H9 (cell line): ENCODE measurements around the gene AATK. TPM values are rescaled to one million over a fixed set of nuclear protein-coding genes. Genes with fewer than 3 reads are reported as not detected.

ENCODE experiments used
- DNase-seq: peaks from one replicate; pipeline ENCODE4 v3.0.0-alpha.2; 2017
- H2AFZ ChIP-seq: one replicate; pipeline ENCODE4 v1.6.1; 2013; ENCODE audit warnings: mild to moderate bottlenecking, low read length, control low read depth, moderate library complexity
- H2AK5ac ChIP-seq: 2 replicates; pipeline ENCODE4 v1.6.1; 2013; ENCODE audit warnings: low read length, control low read depth, mixed read lengths; ENCODE audit not compliant: insufficient read length
- H2BK120ac ChIP-seq: one replicate; pipeline ENCODE4 v1.6.1; 2013; ENCODE audit warnings: low read depth, mild to moderate bottlenecking, low read length, control low read depth, inconsistent platforms; ENCODE audit not compliant: poor library complexity, severe bottlenecking
- H2BK12ac ChIP-seq: 2 replicates; pipeline ENCODE4 v1.6.1; 2013; ENCODE audit warnings: low read length, control low read depth, mixed read lengths, low read depth; ENCODE audit not compliant: insufficient read length
- H2BK15ac ChIP-seq: 2 replicates; pipeline ENCODE4 v1.6.1; 2013; ENCODE audit warnings: low read depth, low read length, control low read depth
- H2BK20ac ChIP-seq: one replicate; pipeline ENCODE4 v1.6.1; 2013; ENCODE audit warnings: low read depth, mild to moderate bottlenecking, low read length, control low read depth, inconsistent platforms; ENCODE audit not compliant: poor library complexity, severe bottlenecking
- H2BK5ac ChIP-seq: 2 replicates; pipeline ENCODE4 v1.6.1; 2013; ENCODE audit warnings: low read length, control low read depth, mixed read lengths; ENCODE audit not compliant: insufficient read length
- H3K14ac ChIP-seq: 2 replicates; pipeline ENCODE4 v1.6.1; 2013; ENCODE audit warnings: low read length, control low read depth; ENCODE audit not compliant: insufficient read depth
- H3K18ac ChIP-seq: 2 replicates; pipeline ENCODE4 v1.6.1; 2013; ENCODE audit warnings: low read depth, mild to moderate bottlenecking, mixed read lengths, low read length, control low read depth; ENCODE audit not compliant: insufficient read length
- H3K23ac ChIP-seq: 2 replicates; pipeline ENCODE4 v1.6.1; 2013; ENCODE audit warnings: low read length, control low read depth, mixed read lengths, low read depth; ENCODE audit not compliant: insufficient read length
- H3K23me2 ChIP-seq: 2 replicates; pipeline ENCODE4 v1.6.1; 2013; ENCODE audit warnings: low read depth, mild to moderate bottlenecking, mixed read lengths, low read length, control low read depth; ENCODE audit not compliant: insufficient read length, poor library complexity, severe bottlenecking
- H3K27ac ChIP-seq: 2 replicates; pipeline ENCODE4 v1.5.1; 2013; ENCODE audit warnings: low read length, control low read depth, mixed read lengths, low read depth; ENCODE audit not compliant: insufficient read length
- H3K27me3 ChIP-seq: 2 replicates; pipeline ENCODE4 v1.6.1; 2013; ENCODE audit warnings: low read length, control low read depth, inconsistent platforms; ENCODE audit not compliant: insufficient read depth
- H3K4ac ChIP-seq: 2 replicates; pipeline ENCODE4 v1.6.1; 2013; ENCODE audit warnings: low read depth, mild to moderate bottlenecking, control low read depth, inconsistent platforms, low read length, moderate library complexity
- H3K4me1 ChIP-seq: 2 replicates; pipeline ENCODE4 v1.6.1; 2013; ENCODE audit warnings: low read length, control low read depth, inconsistent platforms; ENCODE audit not compliant: insufficient read depth
- H3K4me2 ChIP-seq: 2 replicates; pipeline ENCODE4 v1.6.1; 2013; ENCODE audit warnings: low read length, control low read depth, mixed read lengths; ENCODE audit not compliant: insufficient read length, insufficient read depth
- H3K56ac ChIP-seq: 2 replicates; pipeline ENCODE4 v1.6.1; 2013; ENCODE audit warnings: low read depth, mild to moderate bottlenecking, mixed read lengths, low read length, control low read depth; ENCODE audit not compliant: insufficient read length
- H3K79me1 ChIP-seq: 2 replicates; pipeline ENCODE4 v1.6.1; 2013; ENCODE audit warnings: low read depth, mild to moderate bottlenecking, moderate library complexity, low read length, control low read depth, inconsistent platforms; ENCODE audit not compliant: insufficient read depth, poor library complexity, severe bottlenecking
- H3K79me2 ChIP-seq: 2 replicates; pipeline ENCODE4 v1.6.1; 2013; ENCODE audit warnings: low read length, control low read depth, inconsistent platforms; ENCODE audit not compliant: insufficient read depth
- H3K9ac ChIP-seq: 2 replicates; pipeline ENCODE4 v1.6.1; 2013; ENCODE audit warnings: low read length, control low read depth, mixed read lengths; ENCODE audit not compliant: insufficient read length; ENCODE audit errors: extremely low read depth
- H3K9me3 ChIP-seq: one replicate; pipeline ENCODE4 v1.6.1; 2013; ENCODE audit warnings: low read depth, low read length, inconsistent platforms; ENCODE audit not compliant: control insufficient read depth
- H3T11ph ChIP-seq: one replicate; pipeline ENCODE4 v1.6.1; 2013; ENCODE audit warnings: mild to moderate bottlenecking, low read length, control low read depth, inconsistent platforms
- H4K20me1 ChIP-seq: one replicate; pipeline ENCODE4 v1.6.1; 2013; ENCODE audit not compliant: control insufficient read depth, insufficient read length, insufficient read depth
- H4K5ac ChIP-seq: 2 replicates; pipeline ENCODE4 v1.6.1; 2013; ENCODE audit warnings: low read depth, mild to moderate bottlenecking, mixed read lengths, low read length, control low read depth; ENCODE audit not compliant: insufficient read length
- H4K8ac ChIP-seq: replicated peaks from 2 replicates; pipeline ENCODE4 v1.6.1; 2013; ENCODE audit warnings: low read length, control low read depth, mixed read lengths, low read depth; ENCODE audit not compliant: insufficient read length
- H4K91ac ChIP-seq: 2 replicates; pipeline ENCODE4 v1.6.1; 2013; ENCODE audit warnings: low read depth, mild to moderate bottlenecking, moderate library complexity, mixed read lengths, low read length, control low read depth; ENCODE audit not compliant: insufficient read length
- H3K27ac Mint-ChIP-seq, 3 experiments: 2 replicates in 2 of 3; 3 replicates in 1 of 3; pipeline ENCODE4 v1.8.0; 2020 to 2021; ENCODE audit warnings: mixed read lengths in 3 of 3, mild to moderate bottlenecking in 1 of 3, moderate library complexity in 1 of 3
- H3K27me3 Mint-ChIP-seq: 2 replicates; pipeline ENCODE4 v1.8.0; 2021; ENCODE audit warnings: low read depth, mild to moderate bottlenecking, moderate library complexity, mixed read lengths
- H3K36me3 Mint-ChIP-seq, 3 experiments: 2 replicates in 2 of 3; 3 replicates in 1 of 3; pipeline ENCODE4 v1.8.0; 2020 to 2021; ENCODE audit warnings: low read depth in 3 of 3, mixed read lengths in 3 of 3; ENCODE audit not compliant: insufficient read depth in 1 of 3
- H3K4me1 Mint-ChIP-seq, 2 experiments: 2 replicates each; pipeline ENCODE4 v1.8.0; 2020; ENCODE audit warnings: mixed read lengths in 2 of 2
- H3K4me3 Mint-ChIP-seq, 2 experiments: 2 replicates in 1 of 2; 3 replicates in 1 of 2; pipeline ENCODE4 v1.8.0; 2020 to 2021; ENCODE audit warnings: mild to moderate bottlenecking in 2 of 2, mixed read lengths in 2 of 2, moderate library complexity in 1 of 2
- H3K9me3 Mint-ChIP-seq, 2 experiments: 2 replicates in 1 of 2; 3 replicates in 1 of 2; pipeline ENCODE4 v1.8.0; 2020; ENCODE audit warnings: mild to moderate bottlenecking in 2 of 2, mixed read lengths in 2 of 2, moderate library complexity in 1 of 2
- WGBS: extraction: QIAGEN DNeasy Blood & Tissue Kit; methylation state at CpG from one replicate; pipeline ENCODE4 v1.1.7; 2013; ENCODE audit warnings: missing lambda C conversion rate, low lambda C conversion rate, mixed read lengths; ENCODE audit not compliant: insufficient read length; ENCODE audit errors: extremely low coverage; 5-methylcytosine and 5-hydroxymethylcytosine counted together
- total RNA-seq: library from RNA; stranded (reverse); gene quantifications from 2 replicates; pipeline ENCODE4 v1.2.1, GENCODE V29; 2021
- TF ChIP-seq, protein P1 (sequence below): fragments of 200-600 bp; sonication (generic); conservative IDR thresholded peaks from 3 replicates; pipeline ENCODE4 v1.8.0; 2021; ENCODE audit warnings: antibody characterized with exemption, mild to moderate bottlenecking

Gene AATK
- total RNA-seq, 1 experiment from 2014 or later: 2.4 TPM

GRCh38 chr17:81128774-81129173, 37.2 kb downstream of the AATK start:
- Histone ChIP-seq H3K18ac (no peak overlapping the region), H3K23me2 (no peaks in the 10 kb centered on the region), H2BK5ac (no peak overlapping the region), H3K9ac (no peak overlapping the region), H4K5ac (no peak overlapping the region), H2BK20ac (no peak overlapping the region), H2AFZ (no peak overlapping the region), H4K20me1 (no peaks in the 10 kb centered on the region), H3K9me3 (no peaks in the 10 kb centered on the region), H3T11ph (no peak overlapping the region), H2AK5ac (no peak overlapping the region), H3K14ac (no peak overlapping the region; the same call in 1 of the 2 replicates), H3K23ac (no peak overlapping the region), H4K8ac (no peak overlapping the region), H2BK120ac (no peak overlapping the region), H4K91ac (no peak overlapping the region), H3K4me2 (no peak overlapping the region), H3K27ac (no peak overlapping the region), H3K79me2 (no peaks in the 10 kb centered on the region), H3K4ac (no peak overlapping the region), H3K56ac (no peak overlapping the region), H3K79me1 (no peaks in the 10 kb centered on the region), H3K27me3 (no peaks in the 10 kb centered on the region), H2BK12ac (no peak overlapping the region), H2BK15ac (no peak overlapping the region), H3K4me1 (no peaks in the 10 kb centered on the region)
- H3K4me1 Mint-ChIP-seq: peaks cover 0 to 13% of the 10 kb centered on the region in 2 experiments; a peak in 2 of 4 replicates
- no peaks in the 10 kb centered on the region for H3K36me3 Mint-ChIP-seq
- H3K27me3 Mint-ChIP-seq: no peaks in the 10 kb centered on the region
- TF ChIP-seq, protein P1, sequence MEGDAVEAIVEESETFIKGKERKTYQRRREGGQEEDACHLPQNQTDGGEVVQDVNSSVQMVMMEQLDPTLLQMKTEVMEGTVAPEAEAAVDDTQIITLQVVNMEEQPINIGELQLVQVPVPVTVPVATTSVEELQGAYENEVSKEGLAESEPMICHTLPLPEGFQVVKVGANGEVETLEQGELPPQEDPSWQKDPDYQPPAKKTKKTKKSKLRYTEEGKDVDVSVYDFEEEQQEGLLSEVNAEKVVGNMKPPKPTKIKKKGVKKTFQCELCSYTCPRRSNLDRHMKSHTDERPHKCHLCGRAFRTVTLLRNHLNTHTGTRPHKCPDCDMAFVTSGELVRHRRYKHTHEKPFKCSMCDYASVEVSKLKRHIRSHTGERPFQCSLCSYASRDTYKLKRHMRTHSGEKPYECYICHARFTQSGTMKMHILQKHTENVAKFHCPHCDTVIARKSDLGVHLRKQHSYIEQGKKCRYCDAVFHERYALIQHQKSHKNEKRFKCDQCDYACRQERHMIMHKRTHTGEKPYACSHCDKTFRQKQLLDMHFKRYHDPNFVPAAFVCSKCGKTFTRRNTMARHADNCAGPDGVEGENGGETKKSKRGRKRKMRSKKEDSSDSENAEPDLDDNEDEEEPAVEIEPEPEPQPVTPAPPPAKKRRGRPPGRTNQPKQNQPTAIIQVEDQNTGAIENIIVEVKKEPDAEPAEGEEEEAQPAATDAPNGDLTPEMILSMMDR: no peak
- no peak for DNase-seq
- WGBS: no CpG with 5 or more reads among the region's 23 CpGs
- no peak overlapping the region for H3K27ac Mint-ChIP-seq
- H3K4me3 Mint-ChIP-seq: no peak overlapping the region
- H3K9me3 Mint-ChIP-seq: no peaks in the 10 kb centered on the region
